H1 (cell line): ENCODE results near the gene TGFBRAP1. TPM values are rescaled to one million over a fixed set of nuclear protein-coding genes. Genes with fewer than 3 reads are reported as not detected.

ENCODE experiments used
- CTCF ChIA-PET: fragments of 300-600 bp; sonication (Branson Sonifier 250); formaldehyde crosslinking; loops from one replicate; lab custom pipeline; 2021; ENCODE audit not compliant: partially characterized antibody; lab: Charles Lee
- POLR2A ChIA-PET: fragments of 300-600 bp; sonication (Branson Sonifier 250); formaldehyde crosslinking; loops from one replicate; lab custom pipeline; 2021; ENCODE audit warnings: inconsistent platforms; ENCODE audit not compliant: partially characterized antibody; lab: Charles Lee
- DNase-seq, 2 experiments: peaks; one replicate each; pipeline versions ENCODE4 v3.0.0 to v3.0.0-alpha.2; 2010 to 2022; ENCODE audit warnings: low spot score in 2 of 2, low read depth in 1 of 2, mixed read lengths in 1 of 2
- FAIRE-seq: peaks from 2 replicates; lab custom pipeline; 2011; peaks lifted over from hg19 to GRCh38; lab: Jason Lieb, UNC
- H2AFZ ChIP-seq: 2 replicates; pipeline ENCODE4 v1.8.1; 2012; ENCODE audit warnings: low read length, inconsistent platforms
- H2AK5ac ChIP-seq: 2 replicates; pipeline ENCODE4 v1.6.1; 2013; ENCODE audit warnings: low read depth, low read length
- H2BK120ac ChIP-seq: replicated peaks from 2 replicates; pipeline ENCODE3; 2013; ENCODE audit warnings: low read depth, low read length, inconsistent platforms
- H2BK12ac ChIP-seq: 2 replicates; pipeline ENCODE4 v1.6.1; 2013; ENCODE audit warnings: low read depth, low read length
- H2BK15ac ChIP-seq: 2 replicates; pipeline ENCODE4 v1.6.1; 2013; ENCODE audit warnings: low read length
- H2BK20ac ChIP-seq: 2 replicates; pipeline ENCODE4 v1.6.1; 2013; ENCODE audit warnings: low read length
- H2BK5ac ChIP-seq: 2 replicates; pipeline ENCODE4 v1.6.1; 2013; ENCODE audit warnings: low read depth, low read length
- H3K14ac ChIP-seq: 2 replicates; pipeline ENCODE4 v1.6.1; 2013; ENCODE audit warnings: inconsistent platforms; ENCODE audit not compliant: insufficient read length
- H3K18ac ChIP-seq: 2 replicates; pipeline ENCODE4 v1.6.1; 2013; ENCODE audit warnings: low read length; ENCODE audit errors: extremely low read depth
- H3K23ac ChIP-seq: 2 replicates; pipeline ENCODE4 v1.6.1; 2013; ENCODE audit warnings: inconsistent platforms; ENCODE audit not compliant: insufficient read length
- H3K23me2 ChIP-seq: 2 replicates; pipeline ENCODE4 v1.6.1; 2013; ENCODE audit warnings: low read depth, low read length
- H3K27ac ChIP-seq: 2 replicates; pipeline ENCODE4 v1.6.1; 2011; ENCODE audit warnings: low read depth, low read length, inconsistent platforms
- H3K27me3 ChIP-seq, 4 experiments: replicated peaks in 1 of 4; 1 replicate in 1 of 4; 2 replicates in 3 of 4; pipeline versions ENCODE4 v1.6.1 to v1.8.1; 2011 to 2013; ENCODE audit warnings: low read length in 3 of 4, mild to moderate bottlenecking in 3 of 4, inconsistent platforms in 2 of 4, mixed read lengths in 2 of 4, moderate library complexity in 1 of 4; ENCODE audit not compliant: control insufficient read depth in 3 of 4, insufficient read depth in 3 of 4; ENCODE audit errors: extremely low read depth in 1 of 4
- H3K36me3 ChIP-seq, 4 experiments: 2 replicates each; pipeline versions ENCODE4 v1.6.1 to v1.8.1; 2011 to 2013; ENCODE audit warnings: mild to moderate bottlenecking in 4 of 4, low read length in 3 of 4, moderate library complexity in 2 of 4, control low read depth in 1 of 4, inconsistent platforms in 1 of 4; ENCODE audit not compliant: insufficient read depth in 4 of 4, control insufficient read depth in 2 of 4
- H3K4ac ChIP-seq: replicated peaks from 2 replicates; pipeline ENCODE3; 2013; ENCODE audit warnings: low read length, low read depth, mixed read lengths, inconsistent platforms; ENCODE audit not compliant: insufficient read length
- H3K4me1 ChIP-seq, 4 experiments: replicated peaks in 1 of 4; 1 replicate in 1 of 4; 2 replicates in 3 of 4; pipeline versions ENCODE4 v1.6.1 to v1.8.1; 2011 to 2013; ENCODE audit warnings: low read length in 3 of 4, inconsistent platforms in 2 of 4, mixed read lengths in 1 of 4; ENCODE audit not compliant: insufficient read depth in 4 of 4, control insufficient read depth in 3 of 4
- H3K4me2 ChIP-seq, 2 experiments: 2 replicates each; pipeline versions ENCODE4 v1.6.1 to v1.8.1; 2011 to 2013; ENCODE audit warnings: low read depth in 2 of 2, low read length in 2 of 2, control low read depth in 1 of 2, inconsistent platforms in 1 of 2, mild to moderate bottlenecking in 1 of 2; ENCODE audit not compliant: insufficient read depth in 1 of 2
- H3K4me3 ChIP-seq, 4 experiments: fragments of 200-600, 300-600 bp in 1 of 4; sonication (generic), shearing (Covaris generic), sonication (Bioruptor Twin) in 1 of 4; 2 replicates each; pipeline versions ENCODE4 v1.5.1 to v1.8.1; 2011 to 2016; ENCODE audit warnings: low read length in 4 of 4, low read depth in 3 of 4, control low read depth in 2 of 4, inconsistent platforms in 2 of 4, mild to moderate bottlenecking in 2 of 4, mixed read lengths in 1 of 4, moderate library complexity in 1 of 4; ENCODE audit not compliant: insufficient read depth in 2 of 4; ENCODE audit errors: extremely low read depth in 1 of 4
- H3K56ac ChIP-seq: replicated peaks from 2 replicates; pipeline ENCODE3; 2013; ENCODE audit warnings: low read depth, mild to moderate bottlenecking, mixed read lengths, low read length, inconsistent platforms; ENCODE audit not compliant: insufficient read length
- H3K79me1 ChIP-seq: 2 replicates; pipeline ENCODE4 v1.6.1; 2013; ENCODE audit warnings: low read depth, low read length, control low read depth
- H3K79me2 ChIP-seq, 2 experiments: 2 replicates each; pipeline versions ENCODE4 v1.6.1 to v1.8.1; 2012 to 2013; ENCODE audit warnings: low read length in 2 of 2, mild to moderate bottlenecking in 2 of 2, inconsistent platforms in 1 of 2; ENCODE audit not compliant: insufficient read depth in 2 of 2, control insufficient read depth in 1 of 2
- H3K9ac ChIP-seq, 4 experiments: replicated peaks in 1 of 4; 1 replicate in 1 of 4; 2 replicates in 3 of 4; pipeline versions ENCODE4 v1.6.1 to v1.8.1; 2011 to 2013; ENCODE audit warnings: low read depth in 3 of 4, low read length in 3 of 4, control low read depth in 2 of 4, mild to moderate bottlenecking in 2 of 4, moderate library complexity in 2 of 4, inconsistent platforms in 1 of 4; ENCODE audit errors: extremely low read depth in 1 of 4
- H3K9me3 ChIP-seq, 2 experiments: 2 replicates each; pipeline versions ENCODE4 v1.6.1 to v1.8.1; 2012 to 2013; ENCODE audit warnings: mild to moderate bottlenecking in 2 of 2, moderate library complexity in 2 of 2, control low read depth in 1 of 2, inconsistent platforms in 1 of 2, low read depth in 1 of 2, low read length in 1 of 2, mixed read lengths in 1 of 2; ENCODE audit not compliant: insufficient read depth in 2 of 2
- H4K20me1 ChIP-seq, 2 experiments: replicated peaks in 1 of 2; 2 replicates each; pipeline versions ENCODE3 to v1.8.1; 2011 to 2013; ENCODE audit warnings: inconsistent platforms in 2 of 2, low read length in 2 of 2, mild to moderate bottlenecking in 1 of 2; ENCODE audit not compliant: insufficient read depth in 2 of 2, control insufficient read depth in 1 of 2
- H4K5ac ChIP-seq: 2 replicates; pipeline ENCODE4 v1.6.1; 2013; ENCODE audit warnings: low read length, low read depth, mixed read lengths, inconsistent platforms; ENCODE audit not compliant: insufficient read length
- H4K8ac ChIP-seq: 2 replicates; pipeline ENCODE4 v1.8.0; 2013; ENCODE audit warnings: mild to moderate bottlenecking, moderate library complexity, low read length, inconsistent platforms; ENCODE audit not compliant: insufficient read depth; ENCODE audit errors: extremely low read depth
- H4K91ac ChIP-seq: replicated peaks from 2 replicates; pipeline ENCODE3; 2013; ENCODE audit warnings: low read length, mixed read lengths, inconsistent platforms; ENCODE audit not compliant: insufficient read length
- BACH1 ChIP-seq: IDR thresholded peaks from 2 replicates; pipeline ENCODE4 v1.6.1; 2012; ENCODE audit warnings: low read length, improper control_type of control experiment
- FOSL1 ChIP-seq: IDR thresholded peaks from 2 replicates; pipeline ENCODE4 v1.6.1; 2011; ENCODE audit warnings: mild to moderate bottlenecking, low read depth, low read length, moderate library complexity; ENCODE audit not compliant: insufficient read depth
- JUN ChIP-seq: IDR thresholded peaks from 2 replicates; pipeline ENCODE4 v1.6.1; 2011; ENCODE audit warnings: low read depth, mild to moderate bottlenecking, improper control_type of control experiment, low read length
- JUND ChIP-seq: IDR thresholded peaks from 2 replicates; pipeline ENCODE4 v1.6.1; 2011; ENCODE audit warnings: mild to moderate bottlenecking, improper control_type of control experiment, low read length
- KDM5A ChIP-seq: fragments of 200-600 bp; IDR thresholded peaks from 2 replicates; pipeline ENCODE4 v1.7.1; 2012; ENCODE audit warnings: mild to moderate bottlenecking, low read length, inconsistent platforms, mixed read lengths
- POU5F1 ChIP-seq: IDR thresholded peaks from 2 replicates; pipeline ENCODE4 v1.6.1; 2011; ENCODE audit warnings: low read depth, mild to moderate bottlenecking, low read length, moderate library complexity
- SAP30 ChIP-seq: fragments of 300-600 bp; sonication (generic); IDR thresholded peaks from 2 replicates; pipeline ENCODE4 v1.7.1; 2012; ENCODE audit warnings: low read length, moderate library complexity, mild to moderate bottlenecking, inconsistent platforms; ENCODE audit not compliant: insufficient read depth, insufficient replicate concordance
- TAF1 ChIP-seq: IDR thresholded peaks from 2 replicates; pipeline ENCODE4 v1.6.1; 2011; ENCODE audit warnings: mild to moderate bottlenecking, low read depth, low read length
- TBP ChIP-seq: IDR thresholded peaks from 2 replicates; pipeline ENCODE4 v1.6.1; 2011; ENCODE audit warnings: low read depth, low read length, improper control_type of control experiment
- TEAD4 ChIP-seq: IDR thresholded peaks from 2 replicates; pipeline ENCODE4 v1.6.1; 2012; ENCODE audit warnings: low read depth, low read length, inconsistent platforms, mixed read lengths
- WGBS, 2 experiments: shearing (Covaris generic) in 1 of 2; methylation state at CpG; one replicate each; pipeline versions ENCODE4 v1.1.6 to v1.1.7; 2013 to 2015; ENCODE audit warnings: low lambda C conversion rate in 2 of 2, mixed read lengths in 2 of 2, inconsistent platforms in 1 of 2, low coverage in 1 of 2, missing lambda C conversion rate in 1 of 2; ENCODE audit not compliant: insufficient replicate concordance in 2 of 2, insufficient coverage in 1 of 2, insufficient read length in 1 of 2; ENCODE audit errors: extremely low coverage in 1 of 2, missing lambda C conversion rate in 1 of 2; 5-methylcytosine and 5-hydroxymethylcytosine counted together
- polyA plus RNA-seq, 7 experiments: library from polyadenylated mRNA; depleted of rRNA in 3 of 7; stranded (reverse) in 5 of 7; unstranded in 2 of 7; fragments of >200 nt in 5 of 7; fragments of 200-250 nt in 2 of 7; gene quantifications; 1 replicate in 5 of 7; 2 replicates in 1 of 7; 4 replicates in 1 of 7; pipeline versions ENCODE4 v1.2.1 to v1.2.3, GENCODE V29; 2011 to 2013; ENCODE audit warnings: missing spikeins in 2 of 7, mixed read lengths in 2 of 7
- total RNA-seq: library from RNA; stranded (reverse); fragmentation: NEBNext Ultra II Directional; extraction: Animal tissue kit (Norgen Biotek cat#: 25700); gene quantifications from 2 replicates; pipeline ENCODE4 v1.2.1, GENCODE V29; 2021
- TF ChIP-seq, protein P1 (sequence below): IDR thresholded peaks from 2 replicates; pipeline ENCODE4 v1.6.1; 2012; ENCODE audit warnings: inconsistent platforms
- TF ChIP-seq, protein P2 (sequence below): IDR thresholded peaks from 2 replicates; pipeline ENCODE4 v1.6.1; 2011; ENCODE audit warnings: low read depth, mild to moderate bottlenecking, low read length; ENCODE audit not compliant: insufficient read depth

Gene TGFBRAP1
- total and polyA plus RNA-seq, 2 of the 8 experiments (the other 6 are each of a cell fraction or from before 2014, with no cell fraction given): 11.2 to 20.2 TPM

DNA sequence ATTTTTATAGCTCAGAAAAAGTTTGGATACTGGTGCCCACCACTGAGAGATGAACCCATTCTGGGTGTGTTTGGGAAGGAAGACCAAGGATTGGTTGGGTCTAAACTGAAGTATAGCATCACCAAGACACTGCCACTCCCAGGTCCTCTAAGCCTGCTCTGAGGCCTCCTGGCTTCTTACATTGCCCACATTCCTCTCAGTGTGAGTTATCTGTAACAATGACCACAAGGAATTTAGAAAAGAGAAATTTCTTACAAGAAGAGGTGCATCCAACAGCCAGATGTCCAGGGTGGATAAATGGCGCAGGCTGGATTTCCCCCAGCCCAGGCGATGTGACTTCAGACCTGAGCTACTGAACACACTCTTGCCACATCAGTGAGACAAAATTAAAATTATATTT, 89.6 kb downstream of the TGFBRAP1 start:
- Histone ChIP-seq H3K79me1 (no peaks in the 10 kb centered on the region), H4K91ac (no peak overlapping the region), H3K18ac (no peak overlapping the region), H2BK5ac (no peak overlapping the region), H3K56ac (no peak overlapping the region), H2BK120ac (no peak overlapping the region), H4K8ac (no peak overlapping the region), H3K36me3 (no peaks in the 10 kb centered on the region), H3K79me2 (no peaks in the 10 kb centered on the region), H3K9ac (no peak overlapping the region), H2BK20ac (no peak overlapping the region), H4K5ac (no peak overlapping the region), H3K9me3 (no peaks in the 10 kb centered on the region; a peak in 1 of 4 replicates), H3K4ac (no peak overlapping the region), H2AFZ (no peak overlapping the region), H3K23me2 (no peaks in the 10 kb centered on the region), H3K27ac (no peak overlapping the region), H3K27me3 (no peaks in the 10 kb centered on the region; a peak in 1 of 7 replicates), H3K4me3 (no peak overlapping the region), H3K14ac (no peak overlapping the region), H3K4me2 (no peak overlapping the region), H3K4me1 (peaks cover 0 to 4% (median 2%) of the 10 kb centered on the region in 4 experiments; a peak in 3 of 7 replicates), H2AK5ac (no peak overlapping the region), H2BK15ac (no peak overlapping the region), H2BK12ac (no peak overlapping the region), H3K23ac (no peak overlapping the region), H4K20me1 (no peaks in the 10 kb centered on the region)
- DNase-seq (no peak), FAIRE-seq (no peak)
- POLR2A ChIA-PET: interaction anchor here (1.5 kb wide), 2 partner anchors 15 to 124 kb away, joined by 3 read pairs; no protein-coding TSS in a partner anchor
- WGBS, 2 experiments: 95% methylated on average over 2 of the region's 2 CpGs; no CpG with 5 or more reads in 1 of the 2 experiments
- CTCF ChIA-PET: interaction anchor here (0.7 to 16.9 kb wide), 10 partner anchors 14 to 816 kb away, joined by 3 to 541 read pairs (median 4); no protein-coding TSS in a partner anchor
- TF ChIP-seq TEAD4 (no peak), TBP (no peak), JUND (no peak), BACH1 (no peak), JUN (no peak), TAF1 (no peak), FOSL1 (no peak), SAP30 (no peak), POU5F1 (no peak), KDM5A (no peak)
- TF ChIP-seq, protein P1, sequence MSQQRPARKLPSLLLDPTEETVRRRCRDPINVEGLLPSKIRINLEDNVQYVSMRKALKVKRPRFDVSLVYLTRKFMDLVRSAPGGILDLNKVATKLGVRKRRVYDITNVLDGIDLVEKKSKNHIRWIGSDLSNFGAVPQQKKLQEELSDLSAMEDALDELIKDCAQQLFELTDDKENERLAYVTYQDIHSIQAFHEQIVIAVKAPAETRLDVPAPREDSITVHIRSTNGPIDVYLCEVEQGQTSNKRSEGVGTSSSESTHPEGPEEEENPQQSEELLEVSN: no peak
- TF ChIP-seq, protein P2, sequence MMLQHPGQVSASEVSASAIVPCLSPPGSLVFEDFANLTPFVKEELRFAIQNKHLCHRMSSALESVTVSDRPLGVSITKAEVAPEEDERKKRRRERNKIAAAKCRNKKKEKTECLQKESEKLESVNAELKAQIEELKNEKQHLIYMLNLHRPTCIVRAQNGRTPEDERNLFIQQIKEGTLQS: no peak
